GM08714 (cell line): ENCODE measurements around the gene GSTT2.
"Not testable (repeated sequence)": the region's sequence is repeated elsewhere in the genome, so short reads cannot be mapped to it uniquely, and the experiment has no call there.

Experiments used
- H3K4me3 ChIP-seq: fragments of 200-500 bp; sonication (Bioruptor generic); 2 replicates; pipeline ENCODE4 v1.5.1; 2014; ENCODE audit warnings: mild to moderate bottlenecking, low read length, inconsistent platforms
- ZNF274 ChIP-seq: IDR thresholded peaks from 2 replicates; pipeline ENCODE4 v1.6.1; 2012; ENCODE audit warnings: mild to moderate bottlenecking, low read depth, low read length

GSTT2 gene

GRCh38 chr22:23979557-23980240, at the start of gene GSTT2:
TSS of gene GSTT2 (plus strand) at chr22:23980134.
- H3K4me3 ChIP-seq: not testable (repeated sequence)

GRCh38 chr22:23938328-23939016, 41.5 kb upstream of the GSTT2 start:
- H3K4me3 ChIP-seq: no peak overlapping the region
- no peak for TF ChIP-seq ZNF274

- no peak overlapping the region for H3K4me3 ChIP-seq
- no peak for TF ChIP-seq ZNF274
Measured at GRCh38 chr22:23939017-23939357, 40.9 kb upstream of the GSTT2 start.

- H3K4me3 ChIP-seq: not testable (repeated sequence)
Measured at GRCh38 chr22:23940166-23940565, 39.8 kb upstream of the GSTT2 start.

- not testable (repeated sequence) for H3K4me3 ChIP-seq
Measured at GRCh38 chr22:23947391-23947790, 32.5 kb upstream of the GSTT2 start.

GRCh38 chr22:23949764-23950163, 30.2 kb upstream of the GSTT2 start:
- H3K4me3 ChIP-seq: not testable (repeated sequence)

- H3K4me3 ChIP-seq: not testable (repeated sequence)
Measured at GRCh38 chr22:23951383-23951782, 28.6 kb upstream of the GSTT2 start.

- H3K4me3 ChIP-seq: not testable (repeated sequence)
Measured at GRCh38 chr22:23952794-23953405, 27.0 kb upstream of the GSTT2 start.

- H3K4me3 ChIP-seq: not testable (repeated sequence)
Measured at GRCh38 chr22:23953485-23953884, 26.4 kb upstream of the GSTT2 start.

- H3K4me3 ChIP-seq: not testable (repeated sequence)
Measured at GRCh38 chr22:23954193-23954990, 25.5 kb upstream of the GSTT2 start.

GRCh38 chr22:23954991-23955305, 25.0 kb upstream of the GSTT2 start:
- H3K4me3 ChIP-seq: not testable (repeated sequence)

- H3K4me3 ChIP-seq: not testable (repeated sequence)
Measured at GRCh38 chr22:23955886-23956285, 24.0 kb upstream of the GSTT2 start.

GRCh38 chr22:23956301-23956900, 23.5 kb upstream of the GSTT2 start:
- not testable (repeated sequence) for H3K4me3 ChIP-seq

GRCh38 chr22:23961084-23961771, 18.7 kb upstream of the GSTT2 start, which contains the start of gene GSTT2B:
TSS of gene GSTT2B (minus strand) at chr22:23961195. CDS start at chr22:23961131, 64 bp downstream.
- not testable (repeated sequence) for H3K4me3 ChIP-seq

GRCh38 chr22:23966094-23966493, 13.8 kb upstream of the GSTT2 start:
- H3K4me3 ChIP-seq: not testable (repeated sequence)

GRCh38 chr22:23966568-23966967, 13.4 kb upstream of the GSTT2 start, which contains the start of gene DDTL:
TSS of gene DDTL (plus strand) at chr22:23966888. CDS start at chr22:23966915, 27 bp downstream.
- H3K4me3 ChIP-seq: not testable (repeated sequence)
